Epidermal melanocyte (primary cell): ENCODE measurements around the gene ZDHHC16.
"Not testable (repeated sequence)": the region's sequence is repeated elsewhere in the genome, so short reads cannot be mapped to it uniquely, and the experiment has no call there.

Experiments
- DNase-seq: peaks from one replicate; pipeline ENCODE4 v3.0.0; 2011; ENCODE audit warnings: low spot score; ENCODE audit not compliant: insufficient read length

Gene ZDHHC16

GRCh38 chr10:97445722-97446639 lies at the start of gene ZDHHC16, which contains the start of gene EXOSC1:
Gene ZDHHC16 (plus strand): TSS chr10:97446175. CDS start chr10:97451676, 5,501 bp downstream.
Gene EXOSC1 (minus strand): TSS chr10:97446006. CDS start chr10:97445985, 21 bp downstream.
- DNase-seq, result peak; percentile 99

GRCh38 chr10:97399843-97400545 lies 46.0 kb upstream of the ZDHHC16 start:
- no peak for DNase-seq

GRCh38 chr10:97400665-97401454 lies 45.1 kb upstream of the ZDHHC16 start, which contains the start of gene RRP12:
Gene RRP12 (minus strand): TSS chr10:97401340. CDS start chr10:97401231, 109 bp downstream.
- peak; percentile 99 for DNase-seq

- no peak for DNase-seq
Measured at GRCh38 chr10:97401455-97401919, 44.5 kb upstream of the ZDHHC16 start.

GRCh38 chr10:97404044-97404443 lies 41.9 kb upstream of the ZDHHC16 start:
- no peak for DNase-seq

- DNase-seq, result no peak
Measured at GRCh38 chr10:97406064-97406463, 39.9 kb upstream of the ZDHHC16 start.

- not testable (repeated sequence) for DNase-seq
Measured at GRCh38 chr10:97406483-97406882, 39.5 kb upstream of the ZDHHC16 start.

GRCh38 chr10:97407211-97407951 lies 38.6 kb upstream of the ZDHHC16 start:
- peak; percentile 92 for DNase-seq

GRCh38 chr10:97407952-97408248 lies 38.1 kb upstream of the ZDHHC16 start:
- no peak for DNase-seq

- no peak for DNase-seq
Measured at GRCh38 chr10:97408496-97408992, 37.4 kb upstream of the ZDHHC16 start.

GRCh38 chr10:97411406-97411805 lies 34.6 kb upstream of the ZDHHC16 start:
- no peak for DNase-seq

- DNase-seq, result no peak
Measured at GRCh38 chr10:97412891-97413304, 33.1 kb upstream of the ZDHHC16 start.

- no peak for DNase-seq
Measured at GRCh38 chr10:97416565-97416964, 29.4 kb upstream of the ZDHHC16 start.

- DNase-seq, result not testable (repeated sequence)
Measured at GRCh38 chr10:97423757-97424098, 22.2 kb upstream of the ZDHHC16 start.

- DNase-seq, result peak; percentile 98
Measured at GRCh38 chr10:97425964-97426775, 19.8 kb upstream of the ZDHHC16 start, which contains the start of gene PGAM1. Gene PGAM1 (plus strand): TSS chr10:97426191. CDS start chr10:97426308, 117 bp downstream.

- no peak for DNase-seq
Measured at GRCh38 chr10:97426776-97427570, 19.0 kb upstream of the ZDHHC16 start.

GRCh38 chr10:97427571-97428179 lies 18.3 kb upstream of the ZDHHC16 start:
- DNase-seq, result no peak

GRCh38 chr10:97428572-97428981 lies 17.4 kb upstream of the ZDHHC16 start:
- no peak for DNase-seq
